NCI-H2171 treated with DMSO at 0.1 percent for 48 hours (cell line): ENCODE results near the gene DOK3.

Experiments
- DNase-seq: peaks from one replicate; lab custom pipeline; 2025; lab: John Stamatoyannopoulos, UW

Gene DOK3, protein sequence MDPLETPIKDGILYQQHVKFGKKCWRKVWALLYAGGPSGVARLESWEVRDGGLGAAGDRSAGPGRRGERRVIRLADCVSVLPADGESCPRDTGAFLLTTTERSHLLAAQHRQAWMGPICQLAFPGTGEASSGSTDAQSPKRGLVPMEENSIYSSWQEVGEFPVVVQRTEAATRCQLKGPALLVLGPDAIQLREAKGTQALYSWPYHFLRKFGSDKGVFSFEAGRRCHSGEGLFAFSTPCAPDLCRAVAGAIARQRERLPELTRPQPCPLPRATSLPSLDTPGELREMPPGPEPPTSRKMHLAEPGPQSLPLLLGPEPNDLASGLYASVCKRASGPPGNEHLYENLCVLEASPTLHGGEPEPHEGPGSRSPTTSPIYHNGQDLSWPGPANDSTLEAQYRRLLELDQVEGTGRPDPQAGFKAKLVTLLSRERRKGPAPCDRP

DNA sequence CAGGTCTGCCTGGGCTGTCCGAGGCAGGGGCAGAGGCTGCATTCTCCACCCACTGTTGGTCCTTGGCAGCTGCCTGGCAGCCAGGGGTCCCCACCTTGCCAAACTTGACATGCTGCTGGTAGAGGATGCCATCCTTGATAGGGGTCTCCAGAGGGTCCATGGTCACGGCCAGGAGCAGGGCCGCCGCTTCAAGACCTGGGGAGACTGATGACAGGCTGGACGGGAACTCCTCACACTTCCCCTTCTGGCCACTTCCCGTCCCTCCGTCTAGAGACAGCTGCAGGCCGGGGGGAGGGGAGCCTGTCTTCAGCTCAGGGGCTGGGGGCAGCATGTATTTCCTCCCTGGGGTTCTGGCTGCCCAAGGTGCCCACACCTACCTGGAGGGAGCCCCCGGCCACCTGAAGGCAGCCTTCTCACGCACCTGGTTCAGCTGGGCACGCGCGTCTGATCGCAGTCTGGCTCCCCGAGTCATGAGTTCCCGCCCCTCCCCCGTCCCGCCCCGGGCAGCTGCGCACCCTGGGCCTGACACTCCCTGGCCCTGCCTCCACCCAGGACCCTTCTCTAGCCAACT lies at the start of gene DOK3:
Gene DOK3 (minus strand): TSS at position 446 of the 571 bp plus-strand sequence. CDS start 286 bp downstream, at position 160.
- no peak for DNase-seq

DNA sequence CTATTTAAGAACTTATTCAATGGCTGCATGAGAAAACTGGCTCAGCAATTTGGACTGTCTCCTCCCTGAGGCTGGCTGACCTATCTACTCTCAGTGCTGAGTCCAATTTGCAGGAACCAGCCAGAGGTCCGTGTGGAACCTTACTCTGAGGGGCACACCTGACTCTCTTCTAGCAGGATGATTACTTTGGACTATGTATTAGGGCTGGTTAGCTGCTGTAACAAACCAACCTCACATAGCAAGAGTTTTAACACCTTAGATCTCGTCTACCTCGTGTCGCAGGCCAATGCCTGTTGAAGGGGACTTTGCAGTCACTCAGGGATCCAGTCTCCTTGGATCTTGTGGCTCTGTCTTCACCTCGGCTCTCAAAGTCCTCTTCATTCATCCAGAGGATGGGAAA lies 48.2 kb upstream of the DOK3 start:
- no peak for DNase-seq

DNA sequence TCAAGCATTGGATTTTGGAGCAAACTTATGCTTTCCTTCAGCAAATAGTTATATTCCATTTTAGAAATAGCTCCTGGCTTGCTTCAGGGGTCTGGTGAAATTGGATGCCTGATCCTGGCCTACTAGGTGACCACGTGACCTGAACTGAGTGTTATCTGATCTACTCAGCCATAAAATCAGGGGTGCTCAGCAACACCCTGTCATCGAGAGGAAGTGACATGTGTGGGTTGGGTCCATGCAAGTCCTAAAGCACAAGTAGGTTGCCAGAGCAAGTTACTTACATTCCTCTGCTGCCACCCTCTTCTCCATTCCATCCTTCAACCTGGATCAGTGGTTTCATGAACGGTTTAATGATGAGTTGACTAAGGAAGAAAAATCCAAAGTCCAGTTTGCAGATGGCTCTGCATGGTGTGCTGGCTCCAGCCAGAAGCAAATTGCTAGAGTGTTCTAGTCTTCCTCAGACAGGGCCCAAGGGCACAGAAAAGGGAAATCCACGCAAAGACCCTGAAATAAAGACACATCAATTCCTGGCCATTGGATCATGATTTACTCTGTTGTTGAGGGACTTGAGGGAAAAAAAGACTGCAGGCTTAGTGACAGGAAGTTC lies 47.5 kb upstream of the DOK3 start:
- DNase-seq = no peak

DNA sequence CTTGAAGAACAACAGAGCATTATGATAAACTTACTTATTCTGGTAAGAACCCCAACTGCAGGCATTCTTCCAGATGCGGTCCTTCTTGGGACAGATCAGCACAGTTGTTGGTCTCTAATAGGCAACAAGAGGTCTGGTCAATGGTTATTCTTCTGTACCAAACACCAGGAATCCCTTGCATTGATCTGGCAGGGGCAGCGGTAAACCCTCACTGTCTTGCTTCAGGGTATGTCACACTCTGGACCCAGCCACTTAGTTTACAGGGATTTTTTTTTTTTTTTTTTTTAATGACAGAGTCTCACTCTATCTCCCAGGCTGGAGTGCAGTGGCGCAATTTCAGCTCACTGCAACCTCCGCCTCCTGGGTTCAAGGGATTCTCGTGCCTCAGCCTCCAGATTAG lies 46.0 kb upstream of the DOK3 start:
- DNase-seq = no peak

DNA sequence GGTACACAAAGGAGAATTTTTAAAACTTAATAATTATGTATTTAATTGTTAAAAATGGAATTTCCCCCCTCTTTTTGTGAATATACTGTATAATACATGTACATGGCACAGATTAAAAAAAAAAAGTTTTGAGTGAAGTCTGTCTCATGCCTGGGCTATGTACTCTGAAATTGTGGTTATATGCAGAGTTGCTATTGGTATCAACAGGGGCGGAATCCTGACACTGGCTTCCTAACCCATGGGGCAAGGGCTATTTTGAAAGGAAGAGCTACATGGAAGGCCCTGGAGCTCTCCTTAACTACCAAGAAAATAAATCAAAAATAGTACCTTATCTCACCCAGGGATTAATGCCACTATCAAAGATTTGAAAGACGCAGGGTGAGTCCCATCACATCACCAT lies 45.6 kb upstream of the DOK3 start:
- DNase-seq = no peak

DNA sequence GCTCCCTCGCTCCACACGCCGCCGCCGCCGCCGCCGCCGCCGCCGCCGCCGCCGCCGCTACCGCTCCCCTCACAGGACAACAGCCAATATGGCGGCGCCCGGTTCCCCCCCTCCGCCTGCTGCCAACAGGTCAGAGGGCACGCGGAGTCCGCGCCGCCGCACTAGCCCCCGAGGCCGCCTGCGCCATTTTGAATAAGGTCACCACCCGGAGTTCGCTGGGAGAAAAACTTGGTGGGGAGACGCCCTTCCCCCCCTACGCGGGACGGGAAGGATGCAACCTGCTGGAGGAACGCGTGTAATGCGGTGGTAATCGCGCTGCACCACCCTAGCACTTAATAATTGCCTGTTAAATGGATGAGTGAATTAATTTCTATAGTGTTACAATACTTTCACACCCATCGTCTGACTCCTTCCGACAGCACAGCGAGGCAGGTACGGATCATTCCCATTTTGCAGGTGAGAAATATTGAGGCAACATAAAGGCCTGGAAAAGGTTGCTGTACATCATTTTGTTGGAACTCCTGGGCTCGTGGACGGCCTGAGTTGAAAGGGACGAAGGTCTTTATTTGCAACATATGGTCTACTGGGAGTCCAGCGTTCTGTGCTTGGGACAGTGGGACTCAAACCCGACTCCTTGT lies 45.0 kb upstream of the DOK3 start, which contains the start of gene FAM193B:
Gene FAM193B (minus strand): TSS at position 90 of the 638 bp plus-strand sequence. CDS start 105 bp downstream, outside the sequence.
- peak; percentile 78 for DNase-seq

DNA sequence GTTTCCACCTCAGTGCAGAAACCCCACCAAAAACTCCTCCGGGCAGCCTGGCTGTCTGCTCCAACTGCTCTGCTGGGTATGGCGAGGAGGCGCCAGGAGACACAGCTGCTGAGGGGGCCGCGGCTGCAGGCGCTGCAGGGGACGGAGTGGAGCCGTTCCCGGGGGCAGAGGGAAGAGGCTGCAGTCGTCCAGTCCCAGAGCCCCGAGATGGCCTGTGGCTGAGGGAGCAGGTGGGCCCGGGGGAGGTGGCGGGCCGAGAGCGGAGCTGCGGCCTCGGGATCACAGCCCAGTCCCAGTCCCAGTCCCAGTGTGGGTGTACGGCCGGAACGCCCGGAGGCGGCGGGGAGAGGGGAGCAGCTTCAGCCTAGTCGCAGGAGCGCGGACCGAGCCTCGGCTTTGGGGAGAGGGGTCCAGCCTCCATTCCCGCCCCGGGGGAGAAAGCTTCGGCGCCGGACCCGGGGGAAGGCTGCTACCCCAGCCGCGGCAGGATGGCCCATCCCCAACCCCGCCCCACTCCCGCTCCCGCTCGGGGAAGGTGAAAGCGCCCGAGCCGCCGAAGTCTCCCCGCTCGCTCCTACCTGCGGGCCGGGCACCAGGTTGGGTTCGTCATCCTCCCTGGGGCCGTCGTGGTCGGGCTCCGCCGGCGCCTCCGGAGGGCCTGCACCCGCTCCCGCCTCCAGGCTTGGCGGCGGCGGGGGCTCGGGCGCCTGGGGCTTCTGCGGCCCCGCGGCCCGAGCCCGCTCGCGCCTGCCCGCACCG lies 44.2 kb upstream of the DOK3 start:
- no peak for DNase-seq

DNA sequence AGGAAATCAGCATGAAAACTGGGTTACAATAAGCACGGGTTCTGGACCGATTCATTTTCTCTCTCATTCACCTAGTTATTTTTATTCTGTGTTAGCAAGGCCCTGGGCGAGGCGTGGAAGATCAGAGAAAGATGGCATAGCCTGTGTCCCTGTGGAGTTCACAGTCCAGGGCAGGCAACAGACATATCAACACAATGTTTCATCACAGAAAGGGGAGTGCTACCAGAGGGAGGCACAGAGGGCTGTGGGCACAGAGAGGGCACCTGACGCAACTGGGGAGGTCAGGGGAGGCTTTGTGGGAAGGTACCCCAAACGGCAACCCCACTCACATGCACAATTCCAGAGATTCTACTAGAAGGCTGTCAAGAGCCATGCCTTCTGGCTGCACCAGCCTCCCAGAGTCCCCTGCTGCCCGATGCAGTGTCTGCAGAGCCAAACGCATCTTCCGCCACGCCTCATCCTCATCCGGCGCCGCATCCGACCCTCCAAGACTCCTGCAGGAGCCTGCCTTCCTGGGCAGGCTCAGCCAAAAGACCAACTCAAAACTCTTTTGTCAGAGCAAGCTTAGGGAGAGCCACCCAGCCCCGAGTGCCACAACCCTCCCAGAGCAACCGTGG lies 43.3 kb upstream of the DOK3 start:
- DNase-seq = no peak

DNA sequence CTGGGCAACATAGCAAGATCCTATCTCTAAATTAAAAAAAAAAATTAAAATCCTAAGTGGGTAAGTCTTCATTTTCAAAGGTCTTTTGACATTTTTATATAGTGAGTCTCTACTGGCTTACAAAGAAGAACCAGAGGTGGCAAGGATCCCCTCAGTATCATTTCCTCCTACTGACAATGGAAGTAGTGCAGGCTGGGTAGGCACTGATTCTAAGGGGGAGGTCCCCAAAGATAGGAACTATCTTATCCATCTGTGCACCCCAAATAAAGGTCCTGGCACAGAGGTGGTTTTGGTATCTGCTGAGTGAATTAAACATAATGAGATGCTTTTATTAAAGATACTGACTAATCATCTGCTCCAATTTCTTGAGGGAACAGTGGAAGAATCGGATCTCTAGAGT lies 40.5 kb upstream of the DOK3 start:
- no peak for DNase-seq

DNA sequence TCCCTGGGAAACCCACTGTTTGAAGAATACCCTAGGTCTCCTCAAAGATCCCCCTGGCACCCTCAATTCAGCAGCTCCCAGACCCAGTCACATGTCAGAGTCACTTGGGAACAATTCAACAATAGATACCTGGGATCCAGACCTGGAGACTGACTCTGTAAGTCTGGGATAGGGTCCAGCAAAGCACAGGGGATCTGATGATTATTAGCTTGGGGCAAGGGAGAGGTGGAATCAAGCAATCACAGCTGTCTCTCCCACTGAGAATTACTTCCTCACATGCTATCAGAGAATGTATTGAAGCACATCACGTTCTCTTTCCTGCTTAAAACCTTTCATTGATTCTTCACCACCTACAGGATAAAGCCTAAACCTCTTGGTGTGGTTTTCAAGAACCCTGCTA lies 38.9 kb upstream of the DOK3 start:
- DNase-seq = no peak

DNA sequence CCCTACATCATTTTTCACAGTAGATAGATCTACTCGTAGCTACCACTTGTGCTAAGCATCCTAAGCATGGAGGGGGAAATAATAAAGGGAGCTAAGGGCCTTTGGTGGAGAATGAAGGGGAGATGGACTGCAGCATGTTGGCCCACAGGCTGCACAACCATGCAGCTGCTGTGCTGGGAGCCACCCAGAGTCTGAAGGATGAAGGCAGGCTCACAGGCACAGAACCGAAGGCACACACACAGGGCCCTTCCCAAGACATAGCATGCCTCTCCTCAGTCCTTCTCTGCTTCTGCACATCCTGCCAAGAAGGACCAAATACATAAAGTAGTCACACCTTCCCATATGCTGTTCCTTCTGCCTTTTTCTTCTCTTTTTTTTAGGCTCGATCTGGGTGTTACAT lies 38.1 kb upstream of the DOK3 start:
- no peak for DNase-seq

DNA sequence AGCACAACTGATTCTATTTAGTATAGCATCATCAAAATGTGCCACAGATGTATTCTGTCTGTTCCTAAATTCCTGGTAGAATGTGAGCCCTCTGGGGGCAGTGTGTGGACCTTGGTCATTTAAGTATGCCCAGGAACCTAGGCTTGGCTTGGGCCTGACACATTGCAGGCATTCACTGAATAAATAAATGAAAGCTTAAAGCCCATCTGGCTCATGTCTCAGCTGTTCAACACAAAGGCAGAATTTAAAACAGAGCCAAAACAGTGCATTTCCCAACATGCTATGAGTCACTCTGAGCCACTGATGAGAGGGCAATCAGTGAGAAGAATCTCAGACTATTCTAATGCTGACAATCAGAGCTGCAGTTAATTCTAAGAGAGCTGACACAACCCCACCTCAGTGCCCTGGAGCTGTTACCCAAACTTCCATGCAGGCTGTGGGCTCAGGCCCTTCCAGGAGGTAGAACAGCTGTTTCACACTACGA lies 36.7 kb upstream of the DOK3 start:
- DNase-seq = no peak

DNA sequence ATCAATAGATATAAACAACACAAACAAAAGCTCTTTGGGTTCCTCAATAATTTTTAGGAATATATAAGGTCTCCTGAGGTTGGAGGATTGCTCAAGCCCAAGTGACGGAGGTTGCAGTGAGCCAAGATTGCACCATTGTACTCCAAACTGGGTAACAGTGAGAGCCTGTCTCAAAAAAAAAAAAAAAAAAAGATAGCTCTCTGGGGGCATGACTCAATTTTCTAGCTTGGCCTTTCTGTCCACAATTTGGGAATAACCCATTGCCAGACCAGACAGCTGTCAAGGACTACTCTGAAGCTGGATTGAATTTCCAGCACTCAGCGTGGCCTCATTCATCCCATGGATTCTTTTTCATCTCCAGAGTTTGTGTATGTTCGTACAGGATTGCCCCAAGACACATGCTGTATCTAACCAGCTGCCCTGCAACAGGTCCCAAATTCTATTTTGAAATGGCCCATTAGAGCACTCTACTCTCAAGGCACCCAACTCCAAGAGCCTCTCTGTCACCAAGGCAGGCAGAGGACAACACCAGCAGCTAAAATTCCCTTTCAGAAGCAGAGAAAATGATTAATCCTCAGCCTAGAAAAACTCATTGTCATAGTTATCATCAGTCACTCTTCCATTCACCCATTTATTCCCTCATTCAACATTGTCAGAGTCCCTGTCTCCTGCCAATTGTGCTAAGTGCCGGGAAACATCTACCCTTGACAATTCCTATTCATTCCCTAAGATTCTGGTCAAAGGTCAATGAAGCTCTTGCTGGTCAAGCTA lies 36.0 kb upstream of the DOK3 start:
- peak; percentile 8 for DNase-seq

DNA sequence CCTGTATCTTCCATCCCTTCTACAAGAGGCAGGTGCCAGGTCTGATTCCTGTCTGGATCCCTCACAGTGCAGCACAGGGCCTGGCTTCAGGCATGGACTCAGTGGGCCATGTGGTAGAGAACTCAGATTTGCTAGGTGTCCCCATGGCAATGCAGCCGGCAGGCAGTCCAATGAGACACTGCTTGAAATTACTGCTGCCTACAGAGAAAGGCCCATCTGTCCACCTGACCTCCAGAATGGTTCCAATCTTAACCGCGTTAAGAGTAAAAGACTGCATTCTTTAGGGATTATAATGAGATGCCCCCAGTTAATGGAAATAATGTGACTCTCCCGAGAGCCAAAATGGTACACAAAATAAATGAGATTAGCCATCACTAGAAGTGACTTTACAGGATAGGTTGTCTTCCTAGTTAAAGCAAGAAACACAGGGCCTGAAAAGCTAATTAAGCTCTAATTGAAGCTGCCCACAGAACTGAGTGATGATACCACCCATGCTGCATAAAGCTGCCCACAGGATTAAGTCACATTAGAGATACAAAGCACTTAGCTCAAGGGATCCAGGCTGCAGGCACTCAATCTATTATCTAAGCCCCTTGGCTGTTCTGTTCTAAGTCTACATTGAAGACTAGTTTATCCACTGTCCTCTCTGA lies 33.3 kb upstream of the DOK3 start:
- no peak for DNase-seq

DNA sequence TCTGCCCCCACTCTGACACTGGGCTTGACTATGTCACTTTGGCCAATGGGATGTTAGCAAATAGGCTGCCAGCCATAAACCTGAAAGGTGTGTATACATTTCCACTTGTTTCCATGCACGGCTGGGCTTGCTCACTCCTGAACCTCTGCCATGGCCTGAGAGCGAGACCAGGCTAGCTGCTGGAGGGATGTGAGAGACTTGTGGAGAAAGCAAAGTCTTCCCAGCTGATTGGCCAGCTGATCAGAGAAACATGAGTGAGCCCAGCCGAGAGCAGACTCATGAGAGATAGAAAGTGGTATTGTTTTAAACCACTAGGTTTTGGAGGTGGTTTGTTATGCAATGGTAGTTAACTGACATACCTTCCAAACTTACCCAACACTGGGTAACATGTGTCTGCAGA lies 30.8 kb upstream of the DOK3 start:
- no peak for DNase-seq

DNA sequence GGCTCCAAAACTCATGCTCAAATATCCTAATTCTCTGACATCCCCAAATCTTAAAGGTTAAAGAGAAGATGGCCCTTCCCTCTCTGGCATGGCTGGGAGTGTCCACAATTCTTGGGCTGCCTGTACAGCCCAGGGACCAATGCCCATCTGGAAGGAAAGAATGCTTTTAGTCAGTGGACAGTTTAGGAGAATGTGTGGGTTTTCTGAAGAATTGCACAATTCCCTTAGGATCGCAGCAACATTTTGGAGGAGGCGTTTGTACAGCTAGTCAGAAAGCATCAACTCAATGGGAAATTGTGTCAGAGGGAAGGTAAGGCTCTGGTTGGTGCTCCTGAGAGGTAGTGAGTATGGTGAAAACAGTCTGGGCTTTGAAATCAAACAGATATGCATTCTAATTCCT lies 29.8 kb upstream of the DOK3 start:
- no peak for DNase-seq

DNA sequence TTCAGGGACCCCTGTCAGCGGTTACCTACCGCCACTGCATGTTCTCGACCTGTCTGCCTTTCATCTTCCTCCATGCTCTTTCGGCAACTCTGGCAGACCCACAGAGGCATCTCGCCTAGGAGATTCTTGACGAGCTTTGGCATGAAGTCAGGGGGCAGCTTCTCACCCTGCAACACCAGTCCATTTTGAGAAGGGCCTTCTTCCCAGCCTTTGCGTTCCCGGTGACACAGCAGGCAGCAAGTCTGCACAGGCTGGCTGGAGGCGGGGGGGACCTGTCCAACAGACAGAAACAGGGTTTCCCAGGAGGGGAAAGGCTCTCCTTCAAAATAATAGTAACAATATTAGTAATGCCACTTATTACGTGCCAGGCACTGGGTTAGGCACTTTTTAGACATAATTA lies 29.2 kb upstream of the DOK3 start:
- no peak for DNase-seq

DNA sequence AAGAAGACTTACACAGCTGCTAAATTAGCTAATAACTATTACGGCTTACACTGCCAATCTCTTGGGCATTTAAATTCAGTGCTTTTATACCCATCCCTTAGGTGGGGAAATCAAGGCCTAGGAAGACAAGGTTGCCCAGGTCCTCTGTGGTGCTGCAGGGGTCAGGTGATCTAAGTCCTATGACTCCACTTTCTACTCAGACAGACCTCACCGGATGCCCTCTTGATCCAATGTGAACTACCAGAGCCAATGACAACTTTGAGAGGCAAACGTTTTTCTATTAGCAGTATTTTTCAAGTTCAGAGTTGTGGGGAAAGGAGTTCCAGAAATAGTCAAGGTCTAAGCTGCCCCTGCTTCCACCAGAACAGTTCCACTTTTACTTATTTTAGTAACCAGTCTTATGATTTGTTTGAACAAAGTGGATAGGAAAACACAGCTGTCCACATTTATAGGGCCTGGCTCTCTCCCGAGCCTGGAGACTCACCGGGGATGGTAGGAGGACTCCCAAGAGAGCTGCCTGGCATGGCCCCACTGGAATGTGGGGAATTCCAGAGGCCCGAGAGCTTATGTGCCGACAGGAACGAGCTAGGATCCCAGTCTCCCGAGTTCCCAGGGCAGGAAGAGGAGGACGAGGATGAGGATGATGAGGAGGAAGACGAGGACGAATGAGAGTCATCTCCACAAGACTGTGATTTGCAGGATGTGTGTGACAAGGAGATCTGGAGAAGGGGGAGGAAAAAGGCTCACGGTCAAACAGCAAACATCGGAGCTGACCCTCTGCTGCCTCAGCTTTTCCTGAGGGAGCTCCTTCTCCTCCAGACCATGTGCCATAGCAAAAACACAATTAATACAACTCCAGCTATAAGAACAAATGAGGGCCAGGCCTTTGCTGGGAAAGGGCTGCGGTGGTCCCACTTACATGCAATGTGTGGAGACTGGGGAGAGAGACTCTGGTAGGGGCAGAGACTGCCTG lies 28.0 kb upstream of the DOK3 start:
- no peak for DNase-seq

DNA sequence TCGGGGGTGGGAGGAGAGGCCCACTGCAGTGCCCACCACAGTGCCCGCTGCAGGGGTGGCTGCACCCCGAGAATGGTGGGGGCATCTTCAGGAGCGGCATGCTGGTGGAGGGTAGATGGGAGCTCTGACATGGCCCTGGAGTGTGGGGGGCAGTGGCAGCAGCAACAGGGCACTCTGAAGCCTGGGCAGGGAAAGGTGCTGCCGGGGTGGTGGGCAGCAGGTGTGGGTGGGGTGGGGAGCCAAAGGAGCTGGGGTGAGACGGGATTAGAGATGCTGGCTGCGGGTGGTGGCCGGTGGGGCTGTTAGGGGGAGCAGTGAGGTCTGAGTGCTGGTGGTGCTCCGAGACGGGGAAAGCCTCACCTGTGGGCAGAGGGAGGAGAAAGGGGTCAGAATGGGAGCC lies 26.8 kb upstream of the DOK3 start:
- DNase-seq = no peak
